K562 (cell line): ENCODE data around the gene ECD. TPM values are rescaled to one million over a fixed set of nuclear protein-coding genes. Genes with fewer than 3 reads are reported as not detected.
A peak's percentile ranks its signal among the peaks of the same experiment; 100 is the strongest.

Experiments used
- ATAC-seq: fragments of 200-7000 bp; cut with Tn5 transposase; 3 replicates; pipeline ENCODE4 v1.9.1; 2020; ENCODE audit warnings: moderate library complexity
- BruUV-seq: library from RNA; stranded (reverse); fragments of 400-500 nt; replicated peaks from 2 replicates; lab custom pipeline; 2021; lab: Mats Ljungman, UMichigan
- CTCF ChIA-PET: fragments of 300-600 bp; formaldehyde crosslinking; extraction: SDS; loops from one replicate; lab custom pipeline; 2021; ENCODE audit warnings: low intra/inter-chr PET ratio; lab: Yijun Ruan, JAX
- POLR2A ChIA-PET: fragments of 300-600, 350-650 bp; sonication (Branson Sonifier 250); formaldehyde crosslinking; extraction: SDS; loops from one replicate; lab custom pipeline; 2021; ENCODE audit warnings: antibody characterized with exemption, inconsistent platforms; lab: Yijun Ruan, JAX
- DNase-seq, 4 experiments: peaks; one replicate each; pipeline versions ENCODE4 v3.0.0 to v3.0.0-alpha.2; 2011 to 2018; ENCODE audit warnings: low spot score in 3 of 4, mixed read lengths in 3 of 4; ENCODE audit errors: extremely low read depth in 1 of 4
- FAIRE-seq: peaks from 2 replicates; lab custom pipeline; 2011; peaks lifted over from hg19 to GRCh38; lab: Jason Lieb, UNC
- H2AFZ ChIP-seq: 2 replicates; pipeline ENCODE4 v1.6.0; 2011; ENCODE audit warnings: low read depth, low read length, control low read depth, inconsistent platforms
- H3K27ac ChIP-seq: fragments of 200-600 bp; 3 replicates; pipeline ENCODE4 v1.8.0; 2011; ENCODE audit warnings: low read depth, mild to moderate bottlenecking, control low read depth, inconsistent platforms, low read length, moderate library complexity, mixed read lengths; ENCODE audit errors: extremely low read depth
- H3K27me3 ChIP-seq, 2 experiments: fragments of 300-600 bp in 1 of 2; 2 replicates in 1 of 2; 3 replicates in 1 of 2; pipeline versions ENCODE4 v1.6.0 to v1.8.0; 2011; ENCODE audit warnings: inconsistent platforms in 2 of 2, low read length in 2 of 2, mild to moderate bottlenecking in 1 of 2, mixed read lengths in 1 of 2, moderate library complexity in 1 of 2; ENCODE audit not compliant: control insufficient read depth in 2 of 2, insufficient read depth in 2 of 2
- H3K36me3 ChIP-seq: fragments of 300-600 bp; 3 replicates; pipeline ENCODE4 v1.8.0; 2011; ENCODE audit warnings: mild to moderate bottlenecking, low read length, inconsistent platforms; ENCODE audit not compliant: control insufficient read depth, insufficient read depth
- H3K4me1 ChIP-seq, 2 experiments: fragments of 200-600 bp in 1 of 2; replicated peaks in 1 of 2; 2 replicates in 1 of 2; 3 replicates in 1 of 2; pipeline versions ENCODE4 v1.5.1 to v1.8.0; 2011; ENCODE audit warnings: inconsistent platforms in 2 of 2, low read length in 2 of 2, mild to moderate bottlenecking in 1 of 2, mixed read lengths in 1 of 2, moderate library complexity in 1 of 2; ENCODE audit not compliant: control insufficient read depth in 2 of 2, insufficient read depth in 2 of 2
- H3K4me2 ChIP-seq: 2 replicates; pipeline ENCODE4 v1.6.1; 2011; ENCODE audit warnings: low read length, control low read depth, inconsistent platforms, mixed read lengths; ENCODE audit not compliant: insufficient read depth
- H3K4me3 ChIP-seq: fragments of 200-600 bp; sonication (generic), shearing (Covaris generic); 2 replicates; pipeline ENCODE4 v1.5.1; 2016; ENCODE audit warnings: control low read depth, inconsistent platforms
- H3K79me2 ChIP-seq: fragments of 200-600 bp; 3 replicates; pipeline ENCODE4 v1.8.0; 2011; ENCODE audit warnings: low read length, inconsistent platforms; ENCODE audit not compliant: control insufficient read depth, insufficient read depth
- H3K9ac ChIP-seq, 2 experiments: 2 replicates each; pipeline versions ENCODE4 v1.6.0 to v1.6.1; 2011; ENCODE audit warnings: low read depth in 2 of 2, low read length in 2 of 2, control low read depth in 1 of 2, inconsistent platforms in 1 of 2, mild to moderate bottlenecking in 1 of 2, mixed read lengths in 1 of 2; ENCODE audit not compliant: insufficient read depth in 1 of 2
- H3K9me1 ChIP-seq: one replicate; pipeline ENCODE4 v1.6.0; 2011; ENCODE audit warnings: inconsistent platforms, mild to moderate bottlenecking, low read length, moderate library complexity; ENCODE audit not compliant: control insufficient read depth, insufficient read depth
- H3K9me3 ChIP-seq: replicated peaks from 2 replicates; pipeline ENCODE4 v1.5.1; 2011; ENCODE audit warnings: low read depth, low read length, inconsistent platforms; ENCODE audit not compliant: control insufficient read depth, insufficient read depth
- H4K20me1 ChIP-seq: replicated peaks from 2 replicates; pipeline ENCODE4 v1.6.1; 2011; ENCODE audit warnings: low read length, inconsistent platforms, mixed read lengths; ENCODE audit not compliant: control insufficient read depth, insufficient read depth
- ARNT ChIP-seq, 2 experiments: fragments of 450-650 bp; IDR thresholded peaks; 2 replicates each; pipeline ENCODE4 v1.6.1; 2016; ENCODE audit warnings: mild to moderate bottlenecking in 1 of 2
- BCL6 ChIP-seq: fragments of 250-450 bp; sonication (Bioruptor Pico); IDR thresholded peaks from 2 replicates; pipeline ENCODE4 v1.4.0; 2020
- CBFB ChIP-seq: sonication (generic); formaldehyde crosslinking; IDR thresholded peaks from 2 replicates; pipeline ENCODE4 v1.4.0; 2020; ENCODE audit warnings: mild to moderate bottlenecking, missing genetic modification reagents
- ERF ChIP-seq: fragments of 450-650 bp; formaldehyde crosslinking; IDR thresholded peaks from 2 replicates; pipeline ENCODE4 v1.4.0; 2020; ENCODE audit warnings: mild to moderate bottlenecking, mixed read lengths
- FOXA3 ChIP-seq, 2 experiments: fragments of 450-650 bp in 1 of 2; sonication (generic) in 1 of 2; formaldehyde crosslinking; IDR thresholded peaks in 1 of 2; conservative IDR thresholded peaks in 1 of 2; 2 replicates each; pipeline versions ENCODE4 v1.4.0 to v1.8.0; 2020 to 2022; ENCODE audit warnings: mild to moderate bottlenecking in 2 of 2, missing genetic modification reagents in 1 of 2
- HDAC2 ChIP-seq: fragments of 450-650 bp; IDR thresholded peaks from 2 replicates; pipeline ENCODE4 v1.6.1; 2016; ENCODE audit warnings: mild to moderate bottlenecking
- NCOA4 ChIP-seq: fragments of 450-650 bp; IDR thresholded peaks from 2 replicates; pipeline ENCODE4 v1.6.1; 2018; ENCODE audit warnings: mild to moderate bottlenecking; ENCODE audit not compliant: partially characterized antibody
- NFIX ChIP-seq: fragments of 250-450 bp; sonication (Bioruptor Pico); IDR thresholded peaks from 2 replicates; pipeline ENCODE4 v1.4.0; 2020; ENCODE audit warnings: low read depth, mild to moderate bottlenecking, moderate library complexity
- NR2C2 ChIP-seq, 2 experiments: fragments of 200-800 bp in 1 of 2; sonication (Bioruptor generic) in 1 of 2; sonication (generic) in 1 of 2; formaldehyde crosslinking in 1 of 2; IDR thresholded peaks; 2 replicates each; pipeline versions ENCODE4 v1.6.1 to v1.8.0; 2016 to 2022; ENCODE audit warnings: mild to moderate bottlenecking in 1 of 2, missing compliant biosample characterization in 1 of 2, missing genetic modification characterization in 1 of 2, missing genetic modification reagents in 1 of 2
- RBM34 ChIP-seq: fragments of 200-400 bp; formaldehyde crosslinking; IDR thresholded peaks from 2 replicates; pipeline ENCODE4 v1.6.1; 2018; ENCODE audit warnings: low read length, borderline replicate concordance; ENCODE audit not compliant: insufficient read depth
- REST ChIP-seq, 2 experiments: fragments of 450-650 bp; formaldehyde crosslinking in 1 of 2; IDR thresholded peaks; 2 replicates each; pipeline versions ENCODE4 v1.4.0 to v1.6.1; 2014 to 2020; ENCODE audit warnings: mild to moderate bottlenecking in 2 of 2, borderline replicate concordance in 1 of 2, low read depth in 1 of 2
- SMARCA4 ChIP-seq: fragments of 450-650 bp; IDR thresholded peaks from 2 replicates; pipeline ENCODE4 v1.6.1; 2016
- TRIM28 ChIP-seq: fragments of 450-650 bp; IDR thresholded peaks from 2 replicates; pipeline ENCODE4 v1.6.1; 2017
- ZFPM2 ChIP-seq: fragments of 250-450 bp; sonication (Bioruptor Pico); IDR thresholded peaks from 2 replicates; pipeline ENCODE4 v1.5.1; 2022; ENCODE audit warnings: mild to moderate bottlenecking
- ZNF197 ChIP-seq: fragments of 200-800 bp; sonication (Bioruptor generic); IDR thresholded peaks from 2 replicates; pipeline ENCODE4 v1.6.1; 2016; ENCODE audit warnings: low read depth, missing genetic modification characterization, missing compliant biosample characterization
- ZNF830 ChIP-seq: fragments of 250-450 bp; sonication (Bioruptor Pico); IDR thresholded peaks from 2 replicates; pipeline ENCODE4 v1.5.0; 2021; ENCODE audit warnings: mild to moderate bottlenecking
- WGBS: fragments of 100-300 bp; shearing (Covaris generic); methylation state at CpG from one replicate; pipeline ENCODE4 v1.1.6; 2016; ENCODE audit warnings: low coverage, mixed read lengths; ENCODE audit not compliant: insufficient coverage; ENCODE audit errors: missing lambda C conversion rate; 5-methylcytosine and 5-hydroxymethylcytosine counted together
- in situ Hi-C: fragments of 300-500 bp; cut with MboI; formaldehyde crosslinking; loops from 4 replicates; pipeline ENCODE4 v1.15.0; 2018; ENCODE audit warnings: inconsistent platforms, mixed read lengths
- intact Hi-C: fragments of 100-400 bp; cut with micrococcal nuclease; formaldehyde crosslinking; loops from 2 replicates; pipeline ENCODE4 v1.14.2; 2022
- polyA plus RNA-seq, 8 experiments: library from polyadenylated mRNA; depleted of rRNA in 4 of 8; stranded (reverse) in 5 of 8; unstranded in 3 of 8; fragments of >200 nt; fragmentation: Nextera tagmentation in 2 of 8; fragmentation: Illumina TruSeq in 1 of 8; extraction: Ambion mirVana in 2 of 8; extraction: Trizol in 1 of 8; gene quantifications; 2 replicates each; pipeline versions ENCODE4 v1.2.1 to v1.2.3, GENCODE V29; 2011 to 2014; ENCODE audit warnings: inconsistent platforms in 1 of 8, missing spikeins in 1 of 8
- total RNA-seq, 7 experiments: library from RNA; depleted of rRNA in 6 of 7; stranded (reverse); fragments of >200 nt in 6 of 7; fragmentation: Illumina TruSeq in 2 of 7; extraction: Trizol in 2 of 7; gene quantifications; 2 replicates each; pipeline versions ENCODE4 v1.2.1 to v1.2.3, GENCODE V29; 2011 to 2021; ENCODE audit warnings: low replicate concordance in 1 of 7

Gene ECD
- total and polyA plus RNA-seq, 9 of the 15 experiments (the other 6 are each of a cell fraction or from before 2014, with no cell fraction given) = 33.5 to 79.9 (median 53.2) TPM

GRCh38 chr10:73183667-73184281, 16.0 kb upstream of the ECD start:
- Histone ChIP-seq H3K4me3 (no peak overlapping the region), H3K9ac (no peak overlapping the region), H3K9me1 (no peaks in the 10 kb centered on the region), H3K4me1 (peaks cover 0 to 15% of the 10 kb centered on the region in 2 experiments; a peak in 3 of 5 replicates), H3K79me2 (no peaks in the 10 kb centered on the region), H3K36me3 (no peaks in the 10 kb centered on the region), H4K20me1 (no peaks in the 10 kb centered on the region), H2AFZ (peak overlapping the region; percentile 61), H3K27ac (peak overlapping the region; percentile 33; the same call in 1 of the 3 replicates), H3K27me3 (no peaks in the 10 kb centered on the region), H3K4me2 (no peak overlapping the region; the same call in 1 of the 2 replicates), H3K9me3 (no peaks in the 10 kb centered on the region)
- DNase-seq (peak in 2 of 4 experiments; percentile 29 to 47), ATAC-seq (peak; percentile 69; the same call in 2 of the 3 replicates), FAIRE-seq (peak; percentile 70)
- CTCF ChIA-PET = no interaction called here
- POLR2A ChIA-PET = interaction anchor here (0.5 to 3.4 kb wide), 6 partner anchors 9 to 345 kb away, joined by 3 to 9 read pairs (median 4); partner anchors contain the start of genes ECD and FAM149B1
- in situ Hi-C loops = no loop called here
- BruUV-seq = no TSS peak
- 13% methylated on average over 3 of the region's 3 CpGs for WGBS
- intact Hi-C loops = no loop called here
- TF ChIP-seq BCL6 (CRISPR knock-in tag) (no peak), ERF (CRISPR knock-in tag) (no peak), ZNF197 (CRISPR knock-in tag) (no peak), TRIM28 (no peak), SMARCA4 (peak; percentile 43; the same call in 1 of the 2 replicates), ARNT (IDR thresholded peaks at IDR 0.05) (no peak), NCOA4 (no peak), ZNF830 (CRISPR knock-in tag) (no peak), NFIX (CRISPR knock-in tag) (no peak), FOXA3 (CRISPR knock-in tag; conservative IDR thresholded peaks at IDR 0.05 in 1 of 2, IDR thresholded peaks at IDR 0.05 in 1 of 2) (no peak), CBFB (CRISPR knock-in tag) (no peak), NR2C2 (CRISPR knock-in tag; IDR thresholded peaks at IDR 0.05) (no peak), NR2C2 (tag; IDR thresholded peaks at IDR 0.05) (no peak), ZFPM2 (CRISPR knock-in tag) (no peak), HDAC2 (no peak), REST (IDR thresholded peaks at IDR 0.05; ENCODE audit: borderline replicate concordance) (no peak), REST (CRISPR knock-in tag; IDR thresholded peaks at IDR 0.05; ENCODE audit: low read depth) (no peak), RBM34 (no peak)
